ENCODE results near the gene CENPU. TPM values are rescaled to one million over a fixed set of nuclear protein-coding genes. Genes with fewer than 3 reads are reported as not detected.

CENPU gene
- total RNA-seq, 1 experiment from 2014 or later: 31.3 TPM

GRCh38 chr4:184675018-184675417 is 58.9 kb downstream of the CENPU start:
- no peaks in the 10 kb centered on the region for H3K9me2 ChIP-seq (replicated peaks; ENCODE audit: insufficient read depth, low read length)
- no peaks in the 10 kb centered on the region for H3K36me3 ChIP-seq (ENCODE audit: insufficient read depth, low read length)
- no peak overlapping the region for H3K9ac ChIP-seq (ENCODE audit: low read length)
- H3K4me1 ChIP-seq (ENCODE audit: low read length): no peaks in the 10 kb centered on the region
- H4K20me1 ChIP-seq (ENCODE audit: insufficient read depth, low read depth, low read length): no peaks in the 10 kb centered on the region
- H3K4me2 ChIP-seq (ENCODE audit: low read depth, low read length, poor library complexity, severe bottlenecking): no peak overlapping the region
- no peaks in the 10 kb centered on the region for H3K27me3 ChIP-seq (ENCODE audit: low read length)
- no peaks in the 10 kb centered on the region for H3K9me3 ChIP-seq (ENCODE audit: low read length)
- H3K4me3 ChIP-seq (ENCODE audit: low read length): no peak overlapping the region
- no peaks in the 10 kb centered on the region for H3K79me2 ChIP-seq (ENCODE audit: low read length)
- no peak overlapping the region for H3K27ac ChIP-seq (ENCODE audit: low read length)
- no peak overlapping the region for H2AFZ ChIP-seq (ENCODE audit: low read length)
- no peak for DNase-seq

GRCh38 chr4:184674011-184674410 is 59.9 kb downstream of the CENPU start:
- no peaks in the 10 kb centered on the region for H3K27me3 ChIP-seq (ENCODE audit: low read length)
- no peak overlapping the region for H3K27ac ChIP-seq (ENCODE audit: low read length)

GRCh38 chr4:184672741-184673140 is 61.2 kb downstream of the CENPU start:
- H3K9ac ChIP-seq (ENCODE audit: low read length): no peak overlapping the region
- H3K9me2 ChIP-seq (replicated peaks; ENCODE audit: insufficient read depth, low read length): no peaks in the 10 kb centered on the region
- no peak overlapping the region for H3K4me2 ChIP-seq (ENCODE audit: low read depth, low read length, poor library complexity, severe bottlenecking)
- H2AFZ ChIP-seq (ENCODE audit: low read length): no peak overlapping the region
- no peaks in the 10 kb centered on the region for H3K4me1 ChIP-seq (ENCODE audit: low read length)
- no peaks in the 10 kb centered on the region for H3K36me3 ChIP-seq (ENCODE audit: insufficient read depth, low read length)
- DNase-seq: no peak
- no peaks in the 10 kb centered on the region for H3K27me3 ChIP-seq (ENCODE audit: low read length)
- no peaks in the 10 kb centered on the region for H3K9me3 ChIP-seq (ENCODE audit: low read length)
- no peaks in the 10 kb centered on the region for H4K20me1 ChIP-seq (ENCODE audit: insufficient read depth, low read depth, low read length)
- H3K79me2 ChIP-seq (ENCODE audit: low read length): no peaks in the 10 kb centered on the region
- no peak overlapping the region for H3K4me3 ChIP-seq (ENCODE audit: low read length)
- H3K27ac ChIP-seq (ENCODE audit: low read length): no peak overlapping the region

More at GRCh38 chr4:184674011-184674410, 59.9 kb downstream of the CENPU start:
- no peak overlapping the region for H2AFZ ChIP-seq (ENCODE audit: low read length)
- H4K20me1 ChIP-seq (ENCODE audit: insufficient read depth, low read depth, low read length): no peaks in the 10 kb centered on the region
- H3K9me2 ChIP-seq (replicated peaks; ENCODE audit: insufficient read depth, low read length): no peaks in the 10 kb centered on the region
- H3K4me3 ChIP-seq (ENCODE audit: low read length): no peak overlapping the region
- H3K9me3 ChIP-seq (ENCODE audit: low read length): no peaks in the 10 kb centered on the region
- no peaks in the 10 kb centered on the region for H3K4me1 ChIP-seq (ENCODE audit: low read length)
- no peak overlapping the region for H3K9ac ChIP-seq (ENCODE audit: low read length)
- no peak overlapping the region for H3K4me2 ChIP-seq (ENCODE audit: low read depth, low read length, poor library complexity, severe bottlenecking)
- no peak for DNase-seq
- H3K36me3 ChIP-seq (ENCODE audit: insufficient read depth, low read length): no peaks in the 10 kb centered on the region
- H3K79me2 ChIP-seq (ENCODE audit: low read length): no peaks in the 10 kb centered on the region

- DNase-seq: no peak
- Histone ChIP-seq H3K9ac (ENCODE audit: low read length) (no peak overlapping the region), H3K4me1 (ENCODE audit: low read length) (no peaks in the 10 kb centered on the region), H3K4me3 (ENCODE audit: low read length) (no peak overlapping the region), H4K20me1 (ENCODE audit: insufficient read depth, low read depth, low read length) (no peaks in the 10 kb centered on the region), H3K9me3 (ENCODE audit: low read length) (no peaks in the 10 kb centered on the region), H3K27me3 (ENCODE audit: low read length) (no peaks in the 10 kb centered on the region), H3K36me3 (ENCODE audit: insufficient read depth, low read length) (no peaks in the 10 kb centered on the region), H3K4me2 (ENCODE audit: low read depth, low read length, poor library complexity, severe bottlenecking) (no peak overlapping the region), H2AFZ (ENCODE audit: low read length) (no peak overlapping the region), H3K27ac (ENCODE audit: low read length) (no peak overlapping the region), H3K79me2 (ENCODE audit: low read length) (no peaks in the 10 kb centered on the region), H3K9me2 (replicated peaks; ENCODE audit: insufficient read depth, low read length) (no peaks in the 10 kb centered on the region)
Observed at GRCh38 chr4:184671101-184671500, 62.8 kb downstream of the CENPU start.

GRCh38 chr4:184669251-184669650 is 64.6 kb downstream of the CENPU start:
- H3K27me3 ChIP-seq (ENCODE audit: low read length): no peaks in the 10 kb centered on the region
- H3K36me3 ChIP-seq (ENCODE audit: insufficient read depth, low read length): no peaks in the 10 kb centered on the region
- no peaks in the 10 kb centered on the region for H3K9me3 ChIP-seq (ENCODE audit: low read length)
- H3K79me2 ChIP-seq (ENCODE audit: low read length): no peaks in the 10 kb centered on the region
- no peak for DNase-seq
- H4K20me1 ChIP-seq (ENCODE audit: insufficient read depth, low read depth, low read length): no peaks in the 10 kb centered on the region
- no peaks in the 10 kb centered on the region for H3K4me1 ChIP-seq (ENCODE audit: low read length)
- H3K9ac ChIP-seq (ENCODE audit: low read length): no peak overlapping the region
- no peak overlapping the region for H3K27ac ChIP-seq (ENCODE audit: low read length)
- H3K9me2 ChIP-seq (replicated peaks; ENCODE audit: insufficient read depth, low read length): no peaks in the 10 kb centered on the region
- H3K4me3 ChIP-seq (ENCODE audit: low read length): no peak overlapping the region
- H2AFZ ChIP-seq (ENCODE audit: low read length): no peak overlapping the region
- no peak overlapping the region for H3K4me2 ChIP-seq (ENCODE audit: low read depth, low read length, poor library complexity, severe bottlenecking)

- Histone ChIP-seq H4K20me1 (ENCODE audit: insufficient read depth, low read depth, low read length) (no peaks in the 10 kb centered on the region), H2AFZ (ENCODE audit: low read length) (no peak overlapping the region), H3K27ac (ENCODE audit: low read length) (no peak overlapping the region), H3K9me2 (replicated peaks; ENCODE audit: insufficient read depth, low read length) (no peaks in the 10 kb centered on the region), H3K4me1 (ENCODE audit: low read length) (no peaks in the 10 kb centered on the region), H3K36me3 (ENCODE audit: insufficient read depth, low read length) (no peaks in the 10 kb centered on the region), H3K9ac (ENCODE audit: low read length) (no peak overlapping the region), H3K4me3 (ENCODE audit: low read length) (no peak overlapping the region), H3K27me3 (ENCODE audit: low read length) (no peaks in the 10 kb centered on the region), H3K79me2 (ENCODE audit: low read length) (no peaks in the 10 kb centered on the region), H3K9me3 (ENCODE audit: low read length) (no peaks in the 10 kb centered on the region), H3K4me2 (ENCODE audit: low read depth, low read length, poor library complexity, severe bottlenecking) (no peak overlapping the region)
- DNase-seq: no peak
Observed at GRCh38 chr4:184668511-184669114, 65.3 kb downstream of the CENPU start.

- no peaks in the 10 kb centered on the region for H3K27me3 ChIP-seq (ENCODE audit: low read length)
- H2AFZ ChIP-seq (ENCODE audit: low read length): no peak overlapping the region
- no peak overlapping the region for H3K4me2 ChIP-seq (ENCODE audit: low read depth, low read length, poor library complexity, severe bottlenecking)
- no peak overlapping the region for H3K9ac ChIP-seq (ENCODE audit: low read length)
- no peaks in the 10 kb centered on the region for H3K79me2 ChIP-seq (ENCODE audit: low read length)
- no peaks in the 10 kb centered on the region for H3K36me3 ChIP-seq (ENCODE audit: insufficient read depth, low read length)
- H3K9me2 ChIP-seq (replicated peaks; ENCODE audit: insufficient read depth, low read length): no peaks in the 10 kb centered on the region
- H3K27ac ChIP-seq (ENCODE audit: low read length): no peak overlapping the region
- H3K9me3 ChIP-seq (ENCODE audit: low read length): no peaks in the 10 kb centered on the region
- no peak overlapping the region for H3K4me3 ChIP-seq (ENCODE audit: low read length)
- H4K20me1 ChIP-seq (ENCODE audit: insufficient read depth, low read depth, low read length): no peaks in the 10 kb centered on the region
- no peaks in the 10 kb centered on the region for H3K4me1 ChIP-seq (ENCODE audit: low read length)
- DNase-seq: no peak
Observed at GRCh38 chr4:184668096-184668495, 65.8 kb downstream of the CENPU start.

GRCh38 chr4:184666670-184667069 is 67.2 kb downstream of the CENPU start:
- Histone ChIP-seq H3K27ac (ENCODE audit: low read length) (no peak overlapping the region), H3K27me3 (ENCODE audit: low read length) (no peaks in the 10 kb centered on the region), H4K20me1 (ENCODE audit: insufficient read depth, low read depth, low read length) (no peaks in the 10 kb centered on the region), H3K4me2 (ENCODE audit: low read depth, low read length, poor library complexity, severe bottlenecking) (no peak overlapping the region), H3K36me3 (ENCODE audit: insufficient read depth, low read length) (no peaks in the 10 kb centered on the region), H3K9me3 (ENCODE audit: low read length) (no peaks in the 10 kb centered on the region), H3K4me3 (ENCODE audit: low read length) (no peak overlapping the region), H3K4me1 (ENCODE audit: low read length) (peaks cover 6% of the 10 kb centered on the region), H3K9me2 (replicated peaks; ENCODE audit: insufficient read depth, low read length) (no peaks in the 10 kb centered on the region), H3K79me2 (ENCODE audit: low read length) (no peaks in the 10 kb centered on the region), H2AFZ (ENCODE audit: low read length) (no peak overlapping the region), H3K9ac (ENCODE audit: low read length) (no peak overlapping the region)
- no peak for DNase-seq

All from Karpas-422 (cell line).